ENCODE measurements around the gene SAMD7. TPM values are rescaled to one million over a fixed set of nuclear protein-coding genes. Genes with fewer than 3 reads are reported as not detected.

Gene SAMD7
- total RNA-seq, 1 experiment from 2014 or later, result not detected

GRCh38 chr3:169895072-169895471, 16.3 kb upstream of the SAMD7 start:
- Histone ChIP-seq H3K27me3 (ENCODE audit: control insufficient read depth, insufficient read depth, low read length) (no peaks in the 10 kb centered on the region), H3K4me1 (ENCODE audit: control insufficient read depth, insufficient read depth, low read length) (no peaks in the 10 kb centered on the region), H3K4me3 (ENCODE audit: low read depth in 2 of 2, low read length in 2 of 2) (no peak overlapping the region), H3K9me3 (ENCODE audit: control insufficient read depth, insufficient read depth, low read depth, low read length) (no peaks in the 10 kb centered on the region), H3K27ac (ENCODE audit: low read length) (no peak overlapping the region), H3K36me3 (ENCODE audit: control insufficient read depth, insufficient read depth, low read length) (no peaks in the 10 kb centered on the region)
- intact Hi-C loops (cut with micrococcal nuclease; ENCODE audit: unreplicated experiment) (no loop called here), in situ Hi-C loops (cut with HindIII; ENCODE audit: low pct_unique_long_range_greater_than_20kb, low sequenced_read_pairs) (no loop called here)
- no peak for DNase-seq (ENCODE audit: low read depth, low spot score)
- no peak for TF ChIP-seq CTCF (IDR thresholded peaks at IDR 0.05)
- no peak for TF ChIP-seq REST (IDR thresholded peaks at IDR 0.05; ENCODE audit: insufficient read depth in 1 of 2, low read depth in 2 of 2, low read length in 1 of 2)
- TF ChIP-seq SIN3A (IDR thresholded peaks at IDR 0.05; ENCODE audit: borderline replicate concordance, insufficient read depth, low read depth, low read length), result no peak
- no peak for ATAC-seq
- ChIA-PET CTCF (no interaction called here), POLR2A (no interaction called here)
- no TSS peak for BruUV-seq (replicated peaks)

GRCh38 chr3:169897284-169897683, 14.1 kb upstream of the SAMD7 start:
- no peak for TF ChIP-seq REST (IDR thresholded peaks at IDR 0.05; ENCODE audit: insufficient read depth in 1 of 2, low read depth in 2 of 2, low read length in 1 of 2)
- no peak for TF ChIP-seq SIN3A (IDR thresholded peaks at IDR 0.05; ENCODE audit: borderline replicate concordance, insufficient read depth, low read depth, low read length)
- no peak for TF ChIP-seq CTCF (IDR thresholded peaks at IDR 0.05)
- no peak for TF ChIP-seq TCF7L2 (IDR thresholded peaks at IDR 0.05; ENCODE audit: low read depth, low read length)
- TF ChIP-seq POLR2AphosphoS5 (IDR thresholded peaks at IDR 0.05; ENCODE audit: low read depth, low read length), result no peak
- ATAC-seq (no peak), DNase-seq (ENCODE audit: low read depth, low spot score) (no peak)
- Histone ChIP-seq H3K4me3 (ENCODE audit: low read depth in 2 of 2, low read length in 2 of 2) (no peak overlapping the region), H3K27ac (ENCODE audit: low read length) (no peak overlapping the region), H3K27me3 (ENCODE audit: control insufficient read depth, insufficient read depth, low read length) (no peaks in the 10 kb centered on the region), H3K36me3 (ENCODE audit: control insufficient read depth, insufficient read depth, low read length) (no peaks in the 10 kb centered on the region), H3K9me3 (ENCODE audit: control insufficient read depth, insufficient read depth, low read depth, low read length) (peaks cover 3% of the 10 kb centered on the region; the same call in 1 of the 2 replicates), H3K4me1 (ENCODE audit: control insufficient read depth, insufficient read depth, low read length) (no peaks in the 10 kb centered on the region)
- intact Hi-C loops (cut with micrococcal nuclease; ENCODE audit: unreplicated experiment) (no loop called here), in situ Hi-C loops (cut with HindIII; ENCODE audit: low pct_unique_long_range_greater_than_20kb, low sequenced_read_pairs) (no loop called here)
- POLR2A ChIA-PET, result interaction anchor here (0.7 kb wide), 1 partner anchor 169 kb away, joined by 7 read pairs; no protein-coding TSS in a partner anchor
- no TSS peak for BruUV-seq (replicated peaks)
- CTCF ChIA-PET, result no interaction called here
